Measurements from ENCODE around the gene GALNT8.

DNA sequence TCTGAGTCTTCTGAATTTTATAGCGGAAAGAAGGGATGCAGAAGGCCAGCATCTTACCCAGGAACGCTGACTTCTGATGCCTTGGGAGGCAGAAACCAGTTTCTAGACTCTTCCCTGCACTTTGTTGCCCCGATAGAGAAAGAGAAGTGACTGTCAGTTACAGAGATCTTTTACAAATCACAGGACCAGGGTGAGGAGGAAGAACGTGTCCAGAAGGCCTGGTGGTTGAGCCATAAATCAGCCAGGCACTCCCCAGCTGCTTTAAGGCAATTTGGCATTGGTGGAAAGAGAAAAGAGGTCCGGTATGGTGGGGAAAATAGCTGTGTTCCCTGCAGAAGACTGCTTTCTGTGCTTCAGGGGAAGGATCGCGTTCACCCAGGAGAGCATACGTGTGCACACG lies 100.8 kb downstream of the GALNT8 start:
- TF ChIP-seq CTCF (conservative IDR thresholded peaks at IDR 0.05; ENCODE audit: low read depth, low read length), result no peak
- no peak for TF ChIP-seq EZH2phosphoT487 (IDR thresholded peaks at IDR 0.05; ENCODE audit: borderline replicate concordance, low read length)
- no peak for TF ChIP-seq EZH2 (IDR thresholded peaks at IDR 0.05; ENCODE audit: low read length, unreplicated experiment)

All from PC-3 (cell line).